ENCODE results near the gene TRPM3.
A peak's percentile ranks its signal among the peaks of the same experiment; 100 is the strongest.

TRPM3 gene

DNA sequence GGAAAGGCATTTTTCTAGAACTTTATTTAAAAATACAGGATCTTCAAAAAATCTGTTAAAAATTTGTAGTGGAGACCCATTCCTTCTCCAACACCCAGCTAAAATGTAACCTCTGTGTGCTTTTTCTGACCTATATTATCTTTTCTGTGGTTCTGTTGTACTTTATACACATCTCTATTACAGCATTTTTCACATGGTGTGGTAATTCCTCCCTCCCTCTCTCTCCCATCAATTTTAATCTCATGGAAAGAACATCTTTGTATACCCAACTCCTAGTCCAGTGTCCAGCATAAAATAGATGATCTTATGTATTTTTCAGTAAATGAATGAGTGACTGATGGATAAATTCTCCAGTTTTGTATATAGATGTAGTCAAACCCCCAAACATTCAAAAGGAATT is 523.5 kb downstream of the TRPM3 start:
- TF ChIP-seq, protein P1, sequence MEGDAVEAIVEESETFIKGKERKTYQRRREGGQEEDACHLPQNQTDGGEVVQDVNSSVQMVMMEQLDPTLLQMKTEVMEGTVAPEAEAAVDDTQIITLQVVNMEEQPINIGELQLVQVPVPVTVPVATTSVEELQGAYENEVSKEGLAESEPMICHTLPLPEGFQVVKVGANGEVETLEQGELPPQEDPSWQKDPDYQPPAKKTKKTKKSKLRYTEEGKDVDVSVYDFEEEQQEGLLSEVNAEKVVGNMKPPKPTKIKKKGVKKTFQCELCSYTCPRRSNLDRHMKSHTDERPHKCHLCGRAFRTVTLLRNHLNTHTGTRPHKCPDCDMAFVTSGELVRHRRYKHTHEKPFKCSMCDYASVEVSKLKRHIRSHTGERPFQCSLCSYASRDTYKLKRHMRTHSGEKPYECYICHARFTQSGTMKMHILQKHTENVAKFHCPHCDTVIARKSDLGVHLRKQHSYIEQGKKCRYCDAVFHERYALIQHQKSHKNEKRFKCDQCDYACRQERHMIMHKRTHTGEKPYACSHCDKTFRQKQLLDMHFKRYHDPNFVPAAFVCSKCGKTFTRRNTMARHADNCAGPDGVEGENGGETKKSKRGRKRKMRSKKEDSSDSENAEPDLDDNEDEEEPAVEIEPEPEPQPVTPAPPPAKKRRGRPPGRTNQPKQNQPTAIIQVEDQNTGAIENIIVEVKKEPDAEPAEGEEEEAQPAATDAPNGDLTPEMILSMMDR (IDR thresholded peaks at IDR 0.05; ENCODE audit: low read length, missing control alignments) = no peak
- no peak for DNase-seq (ENCODE audit: low read depth)
- H3K4me3 ChIP-seq (replicated peaks; ENCODE audit: low read depth, low read length) = no peak overlapping the region

DNA sequence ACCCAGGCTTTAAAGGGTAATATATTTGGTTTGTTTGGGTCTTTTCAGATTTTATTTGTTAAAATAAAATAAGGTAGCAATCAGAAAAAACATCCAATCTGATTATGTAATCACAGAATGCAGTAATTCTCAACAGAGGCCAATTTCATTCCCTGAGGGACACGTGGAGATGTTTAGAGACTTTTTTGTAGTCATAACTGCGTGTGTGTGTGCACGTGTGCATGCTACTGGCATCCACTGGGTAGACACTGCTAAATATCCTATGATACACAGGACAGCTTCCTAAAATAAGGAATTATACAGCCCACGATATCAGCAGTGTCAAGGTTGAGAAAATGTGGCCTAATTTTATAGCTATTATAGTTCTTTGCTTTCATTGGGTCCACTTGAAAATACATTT is 526.2 kb downstream of the TRPM3 start:
- TF ChIP-seq, protein P1 (IDR thresholded peaks at IDR 0.05; ENCODE audit: low read length, missing control alignments) = no peak
- no peak for DNase-seq (ENCODE audit: low read depth)
- no peak overlapping the region for H3K4me3 ChIP-seq (replicated peaks; ENCODE audit: low read depth, low read length)

DNA sequence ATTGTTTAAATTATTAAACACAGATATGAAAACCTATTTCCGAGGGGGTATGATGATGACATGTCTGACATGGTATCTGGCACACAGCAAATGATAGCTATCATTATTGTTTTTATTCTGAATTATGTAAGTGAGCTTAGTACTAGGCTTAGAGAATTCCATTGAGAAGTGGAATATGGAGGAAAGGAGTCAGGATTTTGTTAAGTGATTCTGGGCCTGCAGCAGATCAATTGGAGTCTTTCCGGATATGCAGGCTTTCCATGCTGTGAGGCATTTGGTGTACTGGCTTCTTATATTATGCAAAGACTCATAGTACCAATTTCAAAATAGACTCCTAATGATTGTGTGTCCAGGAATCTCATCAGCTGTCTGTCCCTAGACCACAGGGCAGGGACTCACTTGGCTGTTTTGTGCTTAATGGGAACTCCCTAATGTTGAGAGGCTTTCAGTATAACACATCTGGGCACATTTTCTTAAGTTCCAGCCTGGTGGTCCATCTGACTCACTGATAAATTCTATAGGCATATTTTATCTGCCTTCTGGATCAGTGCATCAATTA is 527.0 kb downstream of the TRPM3 start:
- no peak for DNase-seq (ENCODE audit: low read depth)
- no peak overlapping the region for H3K4me3 ChIP-seq (replicated peaks; ENCODE audit: low read depth, low read length)
- TF ChIP-seq, protein P1 (IDR thresholded peaks at IDR 0.05; ENCODE audit: low read length, missing control alignments) = no peak

DNA sequence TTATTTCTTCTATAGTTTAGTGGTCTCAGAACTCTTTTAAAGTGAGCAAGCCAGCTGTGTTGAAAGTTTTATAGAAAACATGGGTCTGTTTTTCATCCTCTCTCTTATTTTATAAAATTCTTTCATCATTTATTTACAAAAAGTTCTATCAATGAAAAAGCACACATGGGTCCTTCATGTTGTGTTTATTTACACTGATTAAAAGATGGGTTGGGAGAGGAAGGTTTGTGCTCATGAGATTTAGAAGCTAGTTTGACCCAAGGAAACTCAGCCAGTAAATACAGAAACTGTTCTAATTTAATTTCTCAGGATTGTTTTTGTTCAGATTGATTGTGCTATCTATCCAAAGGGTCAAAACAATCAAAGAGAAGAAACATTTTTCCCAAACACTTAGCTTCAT is 528.2 kb downstream of the TRPM3 start:
- no peak overlapping the region for H3K4me3 ChIP-seq (replicated peaks; ENCODE audit: low read depth, low read length)
- TF ChIP-seq, protein P1 (IDR thresholded peaks at IDR 0.05; ENCODE audit: low read length, missing control alignments) = no peak
- no peak for DNase-seq (ENCODE audit: low read depth)

DNA sequence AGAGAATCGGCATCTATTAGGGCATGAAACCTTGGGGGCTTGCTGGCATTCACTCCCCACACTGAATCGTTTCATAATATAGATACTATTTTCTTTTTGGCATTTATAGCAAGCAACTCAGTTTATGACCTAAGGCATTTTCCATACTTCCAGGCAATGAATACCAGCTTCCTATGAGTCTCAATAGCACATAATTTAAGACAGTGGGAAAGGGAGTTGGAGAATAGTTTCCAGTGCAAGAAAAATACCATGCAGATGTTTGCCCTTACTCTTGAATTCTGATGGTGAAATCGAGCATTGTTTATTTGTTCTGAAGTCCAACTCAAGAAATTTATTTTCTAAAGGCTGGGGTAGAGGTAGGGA is 531.1 kb downstream of the TRPM3 start:
- peak; percentile 77 for DNase-seq (ENCODE audit: low read depth)
- H3K4me3 ChIP-seq (replicated peaks; ENCODE audit: low read depth, low read length) = no peak overlapping the region
- TF ChIP-seq, protein P1 (IDR thresholded peaks at IDR 0.05; ENCODE audit: low read length, missing control alignments) = no peak

DNA sequence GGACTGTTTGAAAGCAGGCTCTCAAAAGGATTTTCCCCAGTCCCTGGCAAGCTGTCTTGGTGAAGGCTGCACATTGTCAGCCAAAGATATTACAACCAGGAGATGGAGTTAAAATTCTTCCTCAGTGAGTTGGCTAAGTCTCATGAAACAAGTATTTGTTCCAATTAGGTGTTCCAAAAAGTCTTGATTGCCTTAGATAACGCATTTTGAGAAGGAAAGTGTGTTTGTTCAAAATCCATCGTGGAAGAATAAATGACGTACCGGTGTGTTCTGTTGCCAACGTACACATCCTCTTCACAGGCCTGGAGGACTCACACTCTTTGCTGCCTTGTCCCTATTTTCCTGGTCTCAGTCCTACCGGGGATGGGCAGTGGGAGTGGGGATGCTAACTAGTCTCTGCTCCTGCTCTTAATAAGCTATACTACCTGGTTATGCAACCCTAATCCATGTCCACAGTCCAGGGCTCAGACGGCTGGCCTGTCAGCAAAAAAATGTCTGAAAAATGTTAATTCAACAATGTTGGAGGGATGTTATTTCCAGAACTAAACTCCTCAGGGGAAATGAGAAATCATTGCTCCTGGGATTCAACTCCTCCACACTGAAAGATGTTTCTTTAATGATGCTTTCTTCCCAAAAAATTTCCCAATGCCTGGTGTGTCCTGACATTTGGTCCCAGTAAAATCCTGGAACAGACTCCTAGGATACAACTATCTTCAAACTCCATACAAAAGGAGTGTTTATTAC is 531.7 kb downstream of the TRPM3 start:
- peak; percentile 90 for DNase-seq (ENCODE audit: low read depth)
- TF ChIP-seq, protein P1 (IDR thresholded peaks at IDR 0.05; ENCODE audit: low read length, missing control alignments) = no peak

DNA sequence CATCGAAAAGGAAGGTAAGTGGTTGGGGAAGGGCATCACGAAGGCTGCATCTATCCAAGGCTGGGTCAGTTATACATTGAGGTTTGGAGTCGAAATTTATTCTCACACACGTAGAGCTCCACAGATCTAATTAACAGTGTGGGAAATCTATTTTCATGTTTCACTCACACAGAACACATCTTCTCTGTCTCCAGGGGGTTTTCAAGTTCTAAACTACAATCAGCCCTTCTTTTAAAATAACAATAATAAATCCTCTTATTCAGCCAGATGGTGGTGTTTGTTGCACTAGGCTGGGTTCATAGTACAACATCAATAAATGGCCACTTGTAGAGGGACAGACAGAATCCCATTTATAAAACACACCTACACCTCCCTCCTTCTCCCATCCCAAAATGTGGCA is 532.4 kb downstream of the TRPM3 start:
- H3K4me3 ChIP-seq (replicated peaks; ENCODE audit: low read depth, low read length) = no peak overlapping the region
- DNase-seq (ENCODE audit: low read depth) = no peak
- TF ChIP-seq, protein P1 (IDR thresholded peaks at IDR 0.05; ENCODE audit: low read length, missing control alignments) = no peak

More for the DNA sequence above, 531.7 kb downstream of the TRPM3 start:
- H3K4me3 ChIP-seq (replicated peaks; ENCODE audit: low read depth, low read length) = no peak overlapping the region
